Testis (tissue), 2 donors: ENCODE data around the gene SERPING1.

ENCODE experiments used
- CTCF ChIP-seq, 3 experiments: fragments of 450-650 bp in 2 of 3; fragments of 200-600 bp in 1 of 3; sonication (generic) in 1 of 3; IDR thresholded peaks; one replicate each; pipeline ENCODE4 v1.5.1; 2016 to 2019; ENCODE audit warnings: antibody characterized with exemption in 3 of 3, mild to moderate bottlenecking in 2 of 3, moderate library complexity in 1 of 3
- POLR2A ChIP-seq: fragments of 450-650 bp; IDR thresholded peaks from one replicate; pipeline ENCODE4 v1.6.1; 2017; ENCODE audit warnings: antibody characterized with exemption, mild to moderate bottlenecking, moderate library complexity

- TF ChIP-seq CTCF (IDR thresholded peaks at IDR 0.05) (no peak), POLR2A (no peak)
Measured at GRCh38 chr11:57555393-57555792, 42.1 kb upstream of the SERPING1 start.
